Skeletal muscle satellite cell (primary cell): Measurements from ENCODE around the gene DMD.
A peak's percentile ranks its signal among the peaks of the same experiment; 100 is the strongest.

ENCODE experiments used
- H3K27me3 ChIP-seq: 2 replicates; pipeline ENCODE4 v1.7.0; 2013; ENCODE audit warnings: low read length; ENCODE audit not compliant: control insufficient read depth, insufficient read depth
- H3K36me3 ChIP-seq: 2 replicates; pipeline ENCODE4 v1.7.0; 2013; ENCODE audit warnings: mild to moderate bottlenecking, control low read depth, low read length; ENCODE audit not compliant: insufficient read depth
- H3K4me1 ChIP-seq: 2 replicates; pipeline ENCODE4 v1.7.0; 2013; ENCODE audit warnings: low read length; ENCODE audit not compliant: control insufficient read depth, insufficient read depth
- H3K4me2 ChIP-seq: 2 replicates; pipeline ENCODE4 v1.7.0; 2013; ENCODE audit warnings: mild to moderate bottlenecking, low read length
- H3K4me3 ChIP-seq: 2 replicates; pipeline ENCODE4 v1.7.0; 2013; ENCODE audit warnings: low read length
- H3K9ac ChIP-seq: 2 replicates; pipeline ENCODE4 v1.7.0; 2013; ENCODE audit warnings: mild to moderate bottlenecking, low read depth, low read length, moderate library complexity
- H3K9me3 ChIP-seq: replicated peaks from 2 replicates; pipeline ENCODE4 v1.7.0; 2013; ENCODE audit warnings: mild to moderate bottlenecking, control low read depth, low read length

Gene DMD

DNA sequence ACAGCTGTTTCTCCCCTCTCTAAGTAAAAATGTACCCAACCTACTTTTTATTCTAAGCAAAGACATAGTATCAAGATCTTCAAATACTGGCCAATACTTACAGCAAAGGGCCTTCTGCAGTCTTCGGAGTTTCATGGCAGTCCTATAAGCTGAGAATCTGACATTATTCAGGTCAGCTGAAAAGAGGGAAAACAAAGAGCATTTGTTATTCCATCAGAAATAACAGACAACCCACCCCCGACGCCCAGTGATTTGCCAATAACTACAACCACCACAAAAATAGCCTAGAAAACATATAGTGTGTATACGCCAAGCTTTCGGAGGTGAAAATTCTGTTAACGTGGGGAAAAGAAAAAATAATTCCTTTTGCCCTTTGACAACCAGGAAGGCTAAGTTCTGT, 1988.4 kb downstream of the DMD start:
- no peaks in the 10 kb centered on the region for H3K36me3 ChIP-seq
- no peak overlapping the region for H3K9ac ChIP-seq
- no peaks in the 10 kb centered on the region for H3K9me3 ChIP-seq
- peaks cover 14% of the 10 kb centered on the region for H3K4me1 ChIP-seq
- no peak overlapping the region for H3K4me3 ChIP-seq
- H3K27me3 ChIP-seq, result no peaks in the 10 kb centered on the region
- no peak overlapping the region for H3K4me2 ChIP-seq

DNA sequence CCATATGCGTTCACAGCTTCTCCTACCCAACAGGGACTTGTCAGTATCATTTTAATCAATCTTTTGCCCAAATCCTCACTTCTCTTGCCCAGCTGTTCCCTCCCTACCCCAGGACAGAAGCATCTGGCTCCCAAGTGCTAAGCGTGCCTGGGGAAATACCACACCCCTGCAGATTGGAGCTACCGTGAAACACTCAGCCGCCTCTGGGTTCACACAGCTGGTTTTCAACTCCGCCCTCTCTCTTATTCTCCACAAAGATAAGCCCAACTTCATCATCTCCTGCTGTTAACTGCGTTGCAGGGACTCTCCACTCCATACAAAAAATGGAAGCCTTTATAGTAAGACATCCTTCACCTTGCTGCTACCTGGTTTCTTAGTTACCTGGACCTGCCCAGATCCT, 1992.2 kb downstream of the DMD start:
- Histone ChIP-seq H3K4me1 (peaks cover 12% of the 10 kb centered on the region), H3K4me3 (no peak overlapping the region), H3K36me3 (no peaks in the 10 kb centered on the region), H3K4me2 (no peak overlapping the region), H3K9ac (no peak overlapping the region), H3K27me3 (no peaks in the 10 kb centered on the region), H3K9me3 (no peaks in the 10 kb centered on the region)

DNA sequence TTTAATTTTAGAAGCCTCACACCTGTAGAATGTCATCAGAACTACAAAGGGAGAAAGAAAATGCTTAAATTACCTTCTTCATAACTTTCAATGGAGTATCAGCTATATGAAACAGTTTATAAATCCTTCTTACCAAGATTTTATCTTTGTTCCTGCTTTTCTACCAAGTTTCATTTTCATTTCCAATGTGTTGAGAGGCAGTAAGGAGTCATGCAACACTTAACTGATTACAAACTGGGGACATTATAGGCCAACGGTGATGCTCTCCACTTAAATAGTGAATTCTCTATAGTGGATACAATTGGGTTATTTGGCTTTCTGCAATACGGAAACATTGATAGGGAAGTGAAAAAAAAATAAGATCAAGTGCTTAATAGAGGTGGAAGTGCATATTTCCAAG, 1994.3 kb downstream of the DMD start:
- H3K36me3 ChIP-seq, result no peaks in the 10 kb centered on the region
- H3K9me3 ChIP-seq, result no peaks in the 10 kb centered on the region
- H3K4me3 ChIP-seq, result no peak overlapping the region
- peaks cover 8% of the 10 kb centered on the region for H3K4me1 ChIP-seq
- no peaks in the 10 kb centered on the region for H3K27me3 ChIP-seq
- no peak overlapping the region for H3K9ac ChIP-seq
- H3K4me2 ChIP-seq, result no peak overlapping the region

DNA sequence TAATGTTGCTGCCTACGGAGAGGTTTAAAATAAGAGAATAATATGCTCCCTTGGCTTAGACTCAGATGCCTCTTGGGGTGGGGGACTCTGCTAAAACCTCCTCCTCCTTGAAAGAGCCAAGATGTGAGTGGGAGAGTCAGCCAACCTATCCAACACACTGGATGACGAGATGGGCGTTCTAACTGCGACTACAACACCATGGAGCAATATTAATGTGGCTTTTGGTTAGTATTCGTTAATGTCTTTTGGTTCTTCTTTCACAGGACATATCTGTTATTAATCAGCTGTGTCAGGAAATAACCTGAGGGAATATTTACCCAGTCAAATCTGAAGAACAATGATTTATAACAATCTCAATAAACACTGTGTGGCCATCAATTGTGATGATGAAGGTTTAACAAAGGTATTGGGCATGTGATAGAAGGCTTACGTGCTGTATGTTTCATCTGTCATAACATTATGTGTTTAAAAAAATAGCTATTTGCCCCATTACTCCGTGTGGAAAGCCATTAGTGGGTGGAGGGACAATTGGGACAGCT, 1996.0 kb downstream of the DMD start:
- H3K4me3 ChIP-seq, result no peak overlapping the region
- H3K4me2 ChIP-seq, result no peak overlapping the region
- no peak overlapping the region for H3K9ac ChIP-seq
- no peaks in the 10 kb centered on the region for H3K27me3 ChIP-seq
- no peaks in the 10 kb centered on the region for H3K36me3 ChIP-seq
- peaks cover under 1% of the 10 kb centered on the region for H3K4me1 ChIP-seq
- no peaks in the 10 kb centered on the region for H3K9me3 ChIP-seq

DNA sequence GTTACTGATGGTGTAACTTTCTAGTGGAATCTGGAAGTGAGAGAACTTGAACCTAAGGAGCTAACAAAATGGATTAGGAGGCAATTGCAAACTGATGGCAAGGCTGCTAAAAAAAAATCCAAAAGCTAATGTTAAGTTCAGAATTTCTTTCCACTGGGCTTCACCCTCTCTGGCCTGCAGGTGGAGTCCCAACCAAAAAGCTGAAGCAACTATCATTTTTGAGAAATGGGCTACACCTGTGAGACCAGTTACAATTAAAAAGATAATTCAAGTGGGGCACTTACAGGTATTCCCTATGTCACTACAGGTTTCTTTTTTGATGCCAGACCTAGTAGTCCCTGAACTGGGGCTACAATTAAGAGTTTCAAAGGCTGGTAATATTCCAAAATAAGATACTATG, 1997.4 kb downstream of the DMD start:
- Histone ChIP-seq H3K36me3 (no peaks in the 10 kb centered on the region), H3K9ac (no peak overlapping the region), H3K9me3 (no peaks in the 10 kb centered on the region), H3K4me3 (no peak overlapping the region), H3K4me2 (no peak overlapping the region), H3K4me1 (peaks cover 6% of the 10 kb centered on the region), H3K27me3 (no peaks in the 10 kb centered on the region)

DNA sequence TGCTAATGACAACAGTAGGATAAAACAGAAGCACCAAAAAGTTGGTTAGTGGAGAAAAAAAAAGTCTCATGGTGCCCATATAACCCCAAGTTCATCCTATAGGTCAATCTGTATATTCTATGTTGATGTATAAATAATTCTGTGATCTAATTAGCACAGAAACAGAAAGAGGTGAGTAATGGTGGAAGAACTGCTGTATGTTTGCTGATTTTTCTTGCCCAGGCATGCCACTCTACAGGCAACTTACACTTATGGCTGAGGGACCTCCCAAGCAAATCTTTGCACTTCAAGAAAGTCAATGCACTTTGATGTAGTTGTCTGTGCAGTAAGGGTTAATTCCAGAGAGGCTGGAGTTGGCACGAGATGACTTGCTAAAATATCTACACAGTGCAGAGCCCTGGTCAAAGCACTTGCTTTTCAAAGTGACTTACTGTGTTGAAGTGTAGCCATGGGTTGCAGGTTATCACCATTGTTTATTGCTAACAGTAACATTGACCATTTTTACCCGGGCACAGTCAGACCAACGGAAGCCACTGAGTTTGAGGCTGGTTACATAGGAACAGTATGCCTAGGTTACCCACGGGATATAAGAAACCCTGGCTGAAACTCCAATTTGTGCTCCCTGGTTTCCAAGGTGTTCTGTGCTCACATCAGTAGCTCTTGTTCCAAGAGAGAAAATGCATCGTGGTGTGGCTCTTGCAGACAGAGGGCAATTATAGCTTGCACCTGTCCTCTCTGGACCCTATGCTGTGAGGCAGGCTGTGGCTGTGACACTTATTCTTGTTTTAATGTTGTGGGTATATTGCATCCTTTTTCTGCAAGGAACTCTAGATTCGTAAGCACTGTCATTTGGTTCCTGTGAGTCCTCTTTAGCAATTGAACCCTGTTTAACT, 1998.2 kb downstream of the DMD start:
- Histone ChIP-seq H3K9me3 (no peaks in the 10 kb centered on the region), H3K9ac (no peak overlapping the region)

DNA sequence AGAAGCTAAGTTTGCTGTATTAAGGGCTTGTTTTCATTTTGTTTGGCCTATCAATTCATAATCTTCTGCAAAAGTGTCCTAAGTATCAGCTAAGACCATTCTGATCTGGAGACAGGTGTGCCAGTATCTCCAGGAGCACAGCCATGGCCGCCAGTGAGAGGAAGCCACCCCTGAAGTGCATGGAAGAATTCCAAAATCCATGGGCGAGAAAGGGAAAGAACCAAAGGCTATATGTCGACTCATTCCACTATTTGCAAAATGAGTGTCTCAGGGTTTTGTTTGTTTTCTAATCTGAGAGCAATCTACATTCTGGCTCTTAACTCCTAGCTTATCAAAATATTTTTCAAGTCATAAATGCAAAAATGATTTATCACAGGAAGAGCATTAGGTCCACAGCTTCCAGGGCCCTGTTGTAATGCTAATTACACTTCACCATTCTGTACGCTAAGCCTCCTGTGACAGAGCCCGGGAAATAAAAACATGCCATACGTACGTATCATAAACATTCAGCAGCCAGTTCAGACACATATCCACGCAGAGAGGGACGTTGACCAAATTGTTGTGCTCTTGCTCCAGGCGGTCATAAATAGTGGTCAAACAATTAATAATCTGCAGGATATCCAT, 2002.2 kb downstream of the DMD start:
- H3K36me3 ChIP-seq, result no peaks in the 10 kb centered on the region
- no peak overlapping the region for H3K9ac ChIP-seq
- peaks cover 6% of the 10 kb centered on the region for H3K4me1 ChIP-seq
- H3K4me3 ChIP-seq, result peak overlapping the region; percentile 19
- peak overlapping the region; percentile 60 for H3K4me2 ChIP-seq
- no peaks in the 10 kb centered on the region for H3K27me3 ChIP-seq
- no peaks in the 10 kb centered on the region for H3K9me3 ChIP-seq

More for the DNA sequence above, 1998.2 kb downstream of the DMD start:
- Histone ChIP-seq H3K4me3 (no peak overlapping the region), H3K4me1 (peaks cover 6% of the 10 kb centered on the region), H3K4me2 (no peak overlapping the region), H3K36me3 (no peaks in the 10 kb centered on the region), H3K27me3 (no peaks in the 10 kb centered on the region)

DNA sequence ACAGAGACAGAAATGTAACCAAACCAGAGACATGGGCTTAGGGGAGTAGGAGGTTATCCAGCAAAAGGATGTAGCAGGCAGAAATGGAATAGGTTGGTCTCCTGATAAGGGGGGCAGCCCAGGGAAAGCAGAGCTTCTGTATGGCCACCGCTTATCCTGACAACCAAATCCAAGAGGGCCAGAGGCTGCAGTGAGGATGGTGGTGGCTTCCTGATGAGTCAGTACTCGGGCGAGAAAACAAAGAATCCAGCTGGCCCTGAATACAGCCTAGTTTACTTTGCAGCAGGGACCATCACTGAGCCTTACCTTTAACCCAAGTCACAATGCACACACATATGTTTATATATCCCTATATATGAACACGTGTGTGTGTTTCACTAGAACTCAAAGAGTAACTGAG, 2009.8 kb downstream of the DMD start:
- Histone ChIP-seq H3K36me3 (no peaks in the 10 kb centered on the region), H3K4me1 (no peaks in the 10 kb centered on the region), H3K9me3 (no peaks in the 10 kb centered on the region), H3K9ac (no peak overlapping the region), H3K27me3 (no peaks in the 10 kb centered on the region), H3K4me3 (no peak overlapping the region), H3K4me2 (no peak overlapping the region)

DNA sequence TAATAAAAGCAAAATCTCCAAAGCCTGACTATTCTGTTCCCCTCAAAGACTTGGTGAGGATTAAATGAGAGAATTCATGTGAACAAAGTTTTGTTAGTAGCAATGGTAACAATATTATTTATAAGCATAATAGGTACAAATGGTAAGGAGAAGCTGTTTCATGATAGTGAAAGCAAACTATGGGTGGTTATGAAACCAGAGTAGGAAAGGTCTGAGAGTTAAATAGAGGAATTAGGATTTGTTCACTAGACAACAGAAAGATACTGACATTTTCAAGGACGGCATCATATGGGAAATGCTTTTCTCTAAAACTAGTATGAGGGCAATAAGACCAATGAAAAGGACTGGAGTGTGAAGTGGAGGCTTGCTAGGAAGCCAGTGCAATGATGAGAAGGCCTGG, 2010.9 kb downstream of the DMD start:
- Histone ChIP-seq H3K36me3 (no peaks in the 10 kb centered on the region), H3K4me1 (no peaks in the 10 kb centered on the region), H3K27me3 (no peaks in the 10 kb centered on the region), H3K9ac (no peak overlapping the region), H3K4me2 (no peak overlapping the region), H3K9me3 (no peaks in the 10 kb centered on the region), H3K4me3 (no peak overlapping the region)

DNA sequence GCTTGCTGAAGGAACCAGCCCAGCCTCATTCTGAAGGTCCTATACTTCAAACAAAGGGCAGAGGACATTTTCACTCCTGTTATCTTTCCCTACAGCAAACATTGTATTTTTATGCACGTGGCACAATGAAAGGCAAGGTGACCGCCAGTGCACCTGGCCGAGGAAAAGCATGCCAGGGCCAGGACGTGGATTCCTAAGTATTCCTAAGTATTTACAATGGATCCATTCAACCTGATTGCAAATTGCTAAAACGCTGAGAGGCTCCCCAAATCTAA, 2011.6 kb downstream of the DMD start:
- no peaks in the 10 kb centered on the region for H3K36me3 ChIP-seq
- no peak overlapping the region for H3K9ac ChIP-seq
- H3K4me3 ChIP-seq, result no peak overlapping the region
- H3K4me2 ChIP-seq, result no peak overlapping the region
- H3K4me1 ChIP-seq, result no peaks in the 10 kb centered on the region
- H3K27me3 ChIP-seq, result no peaks in the 10 kb centered on the region
- no peaks in the 10 kb centered on the region for H3K9me3 ChIP-seq

DNA sequence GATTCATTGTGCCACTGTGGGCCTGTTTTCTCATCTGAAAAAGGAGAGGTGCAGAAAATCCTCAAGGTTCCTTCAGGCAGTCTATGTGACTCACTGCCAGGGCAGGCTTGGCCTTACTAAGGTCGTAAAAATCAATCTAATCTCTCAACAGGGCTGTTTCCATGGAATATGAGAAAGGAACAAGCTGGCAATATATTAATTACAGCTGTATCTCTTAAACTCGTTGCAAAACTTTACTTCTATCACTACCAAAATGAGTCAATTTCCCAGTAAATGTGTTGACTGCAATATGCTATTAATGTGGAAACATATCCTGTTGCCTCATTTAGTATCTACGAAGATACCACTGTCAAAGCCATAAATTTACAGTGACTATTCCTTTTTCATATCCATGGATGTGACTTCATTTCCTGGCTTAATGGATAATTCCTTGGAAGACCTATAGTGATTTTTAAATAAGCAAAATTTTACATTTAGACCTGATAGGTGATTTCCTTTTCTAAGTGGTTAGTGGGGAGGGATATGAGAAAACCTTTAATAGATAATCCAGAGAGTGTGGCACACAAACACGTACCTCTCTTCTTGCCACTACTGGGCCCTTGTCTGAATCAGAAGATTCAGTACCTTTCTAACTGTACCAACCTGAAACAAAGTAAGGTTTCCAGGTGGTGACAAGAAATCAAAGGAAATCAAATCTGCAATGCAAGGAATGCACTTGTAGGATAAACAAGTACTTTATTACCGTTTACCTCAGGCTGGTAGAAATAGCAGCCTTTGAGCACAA, 2012.1 kb downstream of the DMD start:
- Histone ChIP-seq H3K4me3 (no peak overlapping the region), H3K36me3 (no peaks in the 10 kb centered on the region), H3K4me1 (no peaks in the 10 kb centered on the region), H3K27me3 (no peaks in the 10 kb centered on the region), H3K4me2 (no peak overlapping the region), H3K9ac (no peak overlapping the region), H3K9me3 (no peaks in the 10 kb centered on the region)
